ENCODE data around the gene ALOX5.

- TF ChIP-seq POLR2AphosphoS5 (IDR thresholded peaks at IDR 0.05) = no peak
- no peak for TF ChIP-seq EP300 (IDR thresholded peaks at IDR 0.05)
- TF ChIP-seq POLR2A (IDR thresholded peaks at IDR 0.05) = no peak
- TF ChIP-seq CTCF (IDR thresholded peaks at IDR 0.05) = no peak
These were observed 80.8 kb downstream of the ALOX5 start for GRCh38 chr10:45454859-45455258.
